ENCODE data around the gene TTLL11.

DNA sequence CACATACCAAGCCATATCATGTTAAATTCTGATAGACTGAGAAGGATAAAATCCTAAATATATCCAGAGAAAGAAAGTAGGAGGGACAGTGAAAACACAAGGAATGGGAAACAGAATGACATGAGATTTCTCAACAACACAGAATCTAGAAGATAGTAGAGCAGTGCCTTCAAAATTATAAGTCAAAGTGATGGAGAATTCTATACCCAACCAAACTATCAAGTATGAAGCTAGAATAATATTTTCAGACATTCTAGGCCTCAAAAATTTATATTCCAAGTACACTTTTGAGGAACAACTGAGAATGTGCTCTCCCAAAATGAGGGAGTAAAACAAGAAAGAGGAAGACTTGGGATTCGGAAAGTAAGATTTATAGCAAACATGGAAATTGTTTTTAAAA, 10.9 kb upstream of the TTLL11 start:
- TF ChIP-seq POLR2AphosphoS5 (IDR thresholded peaks at IDR 0.05) (no peak), POLR2A (IDR thresholded peaks at IDR 0.05) (no peak)
- TF ChIP-seq, protein P1, sequence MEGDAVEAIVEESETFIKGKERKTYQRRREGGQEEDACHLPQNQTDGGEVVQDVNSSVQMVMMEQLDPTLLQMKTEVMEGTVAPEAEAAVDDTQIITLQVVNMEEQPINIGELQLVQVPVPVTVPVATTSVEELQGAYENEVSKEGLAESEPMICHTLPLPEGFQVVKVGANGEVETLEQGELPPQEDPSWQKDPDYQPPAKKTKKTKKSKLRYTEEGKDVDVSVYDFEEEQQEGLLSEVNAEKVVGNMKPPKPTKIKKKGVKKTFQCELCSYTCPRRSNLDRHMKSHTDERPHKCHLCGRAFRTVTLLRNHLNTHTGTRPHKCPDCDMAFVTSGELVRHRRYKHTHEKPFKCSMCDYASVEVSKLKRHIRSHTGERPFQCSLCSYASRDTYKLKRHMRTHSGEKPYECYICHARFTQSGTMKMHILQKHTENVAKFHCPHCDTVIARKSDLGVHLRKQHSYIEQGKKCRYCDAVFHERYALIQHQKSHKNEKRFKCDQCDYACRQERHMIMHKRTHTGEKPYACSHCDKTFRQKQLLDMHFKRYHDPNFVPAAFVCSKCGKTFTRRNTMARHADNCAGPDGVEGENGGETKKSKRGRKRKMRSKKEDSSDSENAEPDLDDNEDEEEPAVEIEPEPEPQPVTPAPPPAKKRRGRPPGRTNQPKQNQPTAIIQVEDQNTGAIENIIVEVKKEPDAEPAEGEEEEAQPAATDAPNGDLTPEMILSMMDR (IDR thresholded peaks at IDR 0.05), result no peak

Data from upper lobe of left lung (tissue), 4 donors.